ENCODE measurements around the gene HSPA6. TPM values are rescaled to one million over a fixed set of nuclear protein-coding genes. Genes with fewer than 3 reads are reported as not detected.
"Not testable (repeated sequence)": the region's sequence is repeated elsewhere in the genome, so short reads cannot be mapped to it uniquely, and the experiment has no call there.

The HSPA6 gene
- total RNA-seq, 2 donors from 2014 or later, result 6.4 to 6.7 TPM

- intact Hi-C loops (cut with DNase I); DNase-seq (ENCODE audit: low spot score): not testable (repeated sequence)
Measured at GRCh38 chr1:161554340-161554739, 30.0 kb downstream of the HSPA6 start.

GRCh38 chr1:161554815-161555417 lies 30.6 kb downstream of the HSPA6 start:
- intact Hi-C loops (cut with DNase I); DNase-seq (ENCODE audit: low spot score): not testable (repeated sequence)

DNA sequence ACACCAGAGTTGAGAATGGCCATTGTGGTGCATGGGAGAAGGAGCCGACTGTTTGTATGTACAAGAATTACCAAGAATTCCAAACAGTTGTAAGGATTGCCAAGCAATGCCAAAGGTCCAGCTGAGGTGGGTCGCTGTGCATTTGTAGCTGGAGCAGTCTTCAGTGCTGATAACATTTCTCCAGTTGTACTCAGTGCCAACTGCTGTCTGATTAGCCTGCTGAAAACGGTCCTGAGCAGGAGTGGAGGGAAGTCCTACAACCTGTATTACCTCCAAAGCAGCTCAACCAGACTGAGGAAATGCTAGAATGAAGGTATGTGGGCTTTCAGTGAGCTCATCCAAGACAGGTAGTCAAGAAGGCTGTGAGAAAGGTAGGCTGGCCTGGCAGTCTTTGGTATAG lies 31.8 kb downstream of the HSPA6 start:
- DNase-seq (ENCODE audit: low spot score); intact Hi-C loops (cut with DNase I): not testable (repeated sequence)

GRCh38 chr1:161556990-161557389 lies 32.6 kb downstream of the HSPA6 start:
- intact Hi-C loops (cut with DNase I); DNase-seq (ENCODE audit: low spot score): not testable (repeated sequence)

- DNase-seq (ENCODE audit: low spot score); intact Hi-C loops (cut with DNase I): not testable (repeated sequence)
Measured at GRCh38 chr1:161557506-161558450, 33.4 kb downstream of the HSPA6 start.

GRCh38 chr1:161560960-161561715 lies 36.8 kb downstream of the HSPA6 start:
- DNase-seq (ENCODE audit: low spot score); intact Hi-C loops (cut with DNase I): not testable (repeated sequence)

DNA sequence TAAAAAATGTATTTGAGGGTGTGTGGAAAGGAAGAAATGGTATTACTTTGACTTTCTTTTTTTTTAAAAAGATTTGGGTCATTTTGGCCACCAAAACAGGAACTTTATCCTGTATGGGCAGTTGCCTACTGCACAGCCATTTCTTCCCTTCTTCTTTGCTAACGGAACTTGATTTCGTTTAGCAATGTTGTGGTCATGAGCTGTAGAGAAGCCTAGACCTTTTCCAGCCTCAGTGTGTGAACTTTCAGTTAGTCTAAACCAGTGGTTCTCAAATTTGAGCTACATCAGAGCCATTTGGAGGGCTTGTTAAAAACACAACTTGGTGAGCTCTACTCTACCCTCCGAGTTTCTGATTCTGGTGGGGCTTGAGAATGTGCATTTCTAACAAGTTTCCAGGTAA lies 38.1 kb downstream of the HSPA6 start:
- DNase-seq (ENCODE audit: low spot score); intact Hi-C loops (cut with DNase I): not testable (repeated sequence)

DNA sequence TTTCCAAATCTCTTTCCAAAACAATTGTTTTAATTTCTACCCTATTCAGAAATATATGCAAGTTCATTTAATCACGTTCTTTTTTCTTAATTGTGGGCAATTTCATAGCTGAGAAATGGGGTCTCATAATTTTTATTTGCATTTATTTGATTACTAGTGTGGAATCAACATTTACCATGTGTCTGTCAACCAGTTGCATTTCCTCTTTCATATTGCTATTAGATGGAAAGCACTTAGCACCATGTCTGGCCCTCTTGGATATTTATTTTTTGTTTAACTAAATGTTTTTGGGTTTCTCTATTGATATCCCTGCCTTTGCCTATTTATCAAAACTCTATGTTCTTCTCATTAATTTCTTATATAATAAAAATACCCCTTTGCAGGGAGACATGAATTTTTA lies 39.2 kb downstream of the HSPA6 start:
- intact Hi-C loops (cut with DNase I); DNase-seq (ENCODE audit: low spot score): not testable (repeated sequence)

GRCh38 chr1:161566602-161566960 lies 42.2 kb downstream of the HSPA6 start:
- DNase-seq (ENCODE audit: low spot score); intact Hi-C loops (cut with DNase I): not testable (repeated sequence)

- DNase-seq (ENCODE audit: low spot score); intact Hi-C loops (cut with DNase I): not testable (repeated sequence)
Measured at GRCh38 chr1:161571703-161572102, 47.4 kb downstream of the HSPA6 start.

Other genes starting within 250 kb of the HSPA6 start
- 1 to 10 TPM; 1.3 to 1.5 TPM for gene MPZ, start 214.6 kb upstream of the HSPA6 start, total RNA-seq
- 100 to 1,000 TPM; 119 to 123 TPM for gene SDHC, start 210.2 kb upstream of the HSPA6 start, total RNA-seq
- gene CFAP126, start 156.7 kb upstream of the HSPA6 start, total RNA-seq, result not detected
- 10 to 100 TPM; 60.8 to 93.7 TPM for gene FCGR2A, start 19.1 kb upstream of the HSPA6 start, total RNA-seq
- gene FCGR3A, start 25.3 kb downstream of the HSPA6 start, total RNA-seq, result 10 to 100 TPM; 41.0 to 64.2 TPM
- gene FCGR3B, start 106.6 kb downstream of the HSPA6 start, total RNA-seq, result 1 to 10 TPM; 4.5 to 9.3 TPM
- 10 to 100 TPM in 1 of 2 donors, 1 to 10 TPM in 1; 7.4 to 33.0 TPM for gene FCGR2B, start 138.6 kb downstream of the HSPA6 start, total RNA-seq
- gene FCRLA, start 182.7 kb downstream of the HSPA6 start, total RNA-seq, result under 1 TPM in 1 of 2 donors, not detected in 1; 0.19 TPM
- gene FCRLB, start 197.0 kb downstream of the HSPA6 start, total RNA-seq, result under 1 TPM; 0.38 to 0.74 TPM
- 10 to 100 TPM; 15.5 to 17.4 TPM for gene DUSP12, start 225.2 kb downstream of the HSPA6 start, total RNA-seq
- gene ATF6, start 241.8 kb downstream of the HSPA6 start, total RNA-seq, result 10 to 100 TPM; 27.9 to 32.3 TPM